Coronary artery (tissue), 2 donors: ENCODE data around the gene SCFD2.

Source experiments
- DNase-seq: peaks from one replicate; pipeline ENCODE4 v3.0.0-alpha.2; 2017; ENCODE audit warnings: low spot score
- H3K27ac ChIP-seq, 2 donors: fragments of 200-600 bp; sonication (generic); one replicate each; pipeline ENCODE4 v1.5.1; 2016 to 2019
- H3K4me3 ChIP-seq: fragments of 200-600 bp; sonication (generic); 2 replicates; pipeline ENCODE4 v1.5.1; 2016; ENCODE audit warnings: mild to moderate bottlenecking, moderate library complexity
- TF ChIP-seq, protein P1 (sequence below): fragments of 200-600 bp; sonication (generic); IDR thresholded peaks from one replicate; pipeline ENCODE4 v1.5.1; 2019; ENCODE audit warnings: antibody characterized with exemption

SCFD2 gene

DNA sequence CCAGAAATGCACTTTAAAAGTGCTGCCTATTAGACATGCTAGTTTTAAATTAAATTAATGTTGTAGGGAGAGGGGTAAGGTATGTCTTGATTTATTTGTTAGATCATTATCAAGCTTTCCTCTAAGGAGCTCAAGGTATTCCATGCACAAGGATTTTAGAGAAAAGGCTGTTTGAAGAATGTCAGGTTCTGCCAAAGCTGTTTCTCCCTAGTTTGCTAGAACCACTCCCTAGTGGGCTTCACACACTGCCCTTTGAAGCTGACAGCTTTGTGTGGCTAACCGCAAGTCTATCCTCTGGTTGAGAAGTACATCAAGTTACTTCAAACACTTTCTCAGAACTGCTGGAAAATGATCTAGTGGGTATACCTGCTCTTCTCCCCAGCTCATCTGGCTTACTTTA, 471.4 kb downstream of the SCFD2 start:
- TF ChIP-seq, protein P1, sequence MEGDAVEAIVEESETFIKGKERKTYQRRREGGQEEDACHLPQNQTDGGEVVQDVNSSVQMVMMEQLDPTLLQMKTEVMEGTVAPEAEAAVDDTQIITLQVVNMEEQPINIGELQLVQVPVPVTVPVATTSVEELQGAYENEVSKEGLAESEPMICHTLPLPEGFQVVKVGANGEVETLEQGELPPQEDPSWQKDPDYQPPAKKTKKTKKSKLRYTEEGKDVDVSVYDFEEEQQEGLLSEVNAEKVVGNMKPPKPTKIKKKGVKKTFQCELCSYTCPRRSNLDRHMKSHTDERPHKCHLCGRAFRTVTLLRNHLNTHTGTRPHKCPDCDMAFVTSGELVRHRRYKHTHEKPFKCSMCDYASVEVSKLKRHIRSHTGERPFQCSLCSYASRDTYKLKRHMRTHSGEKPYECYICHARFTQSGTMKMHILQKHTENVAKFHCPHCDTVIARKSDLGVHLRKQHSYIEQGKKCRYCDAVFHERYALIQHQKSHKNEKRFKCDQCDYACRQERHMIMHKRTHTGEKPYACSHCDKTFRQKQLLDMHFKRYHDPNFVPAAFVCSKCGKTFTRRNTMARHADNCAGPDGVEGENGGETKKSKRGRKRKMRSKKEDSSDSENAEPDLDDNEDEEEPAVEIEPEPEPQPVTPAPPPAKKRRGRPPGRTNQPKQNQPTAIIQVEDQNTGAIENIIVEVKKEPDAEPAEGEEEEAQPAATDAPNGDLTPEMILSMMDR, result no peak
- Histone ChIP-seq H3K4me3 (no peak overlapping the region), H3K27ac (no peak overlapping the region)
- no peak for DNase-seq

DNA sequence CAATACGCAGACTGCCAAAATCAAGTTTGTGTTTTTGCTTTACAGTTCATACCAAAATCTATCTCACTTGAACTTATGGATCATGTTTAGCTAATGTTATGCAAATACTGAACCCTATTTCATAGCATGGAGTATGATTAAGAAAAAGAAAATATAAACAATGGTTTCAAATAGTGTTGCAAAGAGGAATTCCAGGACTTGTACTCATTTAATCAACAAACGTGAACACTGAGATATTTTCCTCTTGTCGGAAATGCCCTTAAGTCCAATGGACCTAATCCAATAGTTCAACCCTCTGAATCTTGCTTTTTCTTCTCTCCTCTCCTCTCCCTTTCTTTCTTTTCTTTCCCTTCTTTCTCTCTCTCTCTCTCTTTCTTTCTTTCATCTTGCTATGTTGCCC, 473.0 kb downstream of the SCFD2 start:
- DNase-seq, result no peak
- no peak overlapping the region for H3K4me3 ChIP-seq
- TF ChIP-seq, protein P1, result no peak
- no peak overlapping the region for H3K27ac ChIP-seq

DNA sequence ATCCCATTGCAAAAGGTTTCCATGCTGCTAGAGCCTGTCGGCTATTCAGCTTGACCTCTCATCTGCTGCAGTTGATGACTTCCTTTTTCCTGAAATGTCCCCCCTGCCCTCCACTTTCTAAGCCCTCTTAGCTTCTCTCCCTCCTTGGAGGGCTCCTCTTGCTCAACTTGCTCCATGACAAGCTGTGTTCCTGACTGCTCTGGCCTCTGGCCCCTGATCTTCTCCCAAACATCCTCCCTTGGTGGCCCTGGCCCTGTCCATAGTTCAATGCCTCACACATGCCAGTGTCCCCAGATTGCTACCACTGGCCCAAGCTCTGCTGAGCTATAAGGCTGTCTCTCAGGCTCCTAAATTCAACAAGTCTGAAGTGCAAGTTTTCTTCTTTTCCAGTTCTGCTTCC, 474.1 kb downstream of the SCFD2 start:
- Histone ChIP-seq H3K4me3 (no peak overlapping the region), H3K27ac (no peak overlapping the region)
- DNase-seq, result no peak
- TF ChIP-seq, protein P1, result no peak

DNA sequence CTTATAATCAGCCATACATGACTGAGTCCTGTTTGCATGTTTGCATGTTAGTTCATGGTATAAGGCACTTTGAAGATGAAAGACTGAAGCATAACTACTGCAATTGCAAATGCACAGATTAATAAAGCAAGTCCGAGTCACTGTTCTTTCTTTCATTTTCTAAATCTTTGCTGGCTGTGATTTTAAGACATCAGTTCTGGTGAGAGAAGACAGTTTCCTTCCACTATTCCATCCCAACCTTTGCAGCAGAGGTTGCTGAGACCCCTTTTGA, 475.4 kb downstream of the SCFD2 start:
- Histone ChIP-seq H3K27ac (no peak overlapping the region), H3K4me3 (no peak overlapping the region)
- TF ChIP-seq, protein P1, result no peak
- no peak for DNase-seq

DNA sequence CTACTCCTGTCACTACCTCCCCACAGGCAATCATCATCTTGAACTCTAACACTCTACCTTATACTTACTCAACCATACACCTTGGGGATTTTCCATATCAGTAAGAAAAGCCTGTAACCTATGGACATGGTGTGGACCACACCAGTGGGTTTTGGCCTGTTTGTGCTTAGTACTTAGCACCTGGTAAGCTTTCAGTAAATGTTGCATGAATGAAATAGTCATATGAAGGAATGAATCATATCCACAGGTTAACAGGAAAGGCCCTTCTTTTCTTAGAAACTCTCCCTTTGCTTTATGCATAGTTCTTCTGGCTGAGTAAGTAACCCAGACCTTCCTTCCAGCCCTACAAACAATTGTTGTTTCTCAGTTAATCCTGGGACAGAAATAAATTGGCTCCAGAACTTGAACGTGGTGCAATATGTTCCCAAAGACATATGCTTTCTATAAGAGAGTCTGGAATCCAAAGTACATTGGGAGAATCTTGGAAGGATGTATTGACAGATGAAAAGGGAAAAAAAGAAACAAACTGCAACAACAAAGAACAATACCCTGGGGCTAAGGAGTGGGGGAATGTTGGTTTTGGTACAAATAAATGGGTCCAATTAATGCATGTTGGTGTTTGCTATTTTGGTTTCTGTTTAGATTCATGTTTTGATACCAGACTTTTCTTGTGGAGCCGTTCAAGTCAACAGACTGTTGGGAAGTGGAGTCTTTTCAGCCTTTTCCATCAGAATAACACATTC, 475.9 kb downstream of the SCFD2 start:
- no peak for DNase-seq
- TF ChIP-seq, protein P1, result no peak
- no peak overlapping the region for H3K4me3 ChIP-seq
- H3K27ac ChIP-seq, result no peak overlapping the region

DNA sequence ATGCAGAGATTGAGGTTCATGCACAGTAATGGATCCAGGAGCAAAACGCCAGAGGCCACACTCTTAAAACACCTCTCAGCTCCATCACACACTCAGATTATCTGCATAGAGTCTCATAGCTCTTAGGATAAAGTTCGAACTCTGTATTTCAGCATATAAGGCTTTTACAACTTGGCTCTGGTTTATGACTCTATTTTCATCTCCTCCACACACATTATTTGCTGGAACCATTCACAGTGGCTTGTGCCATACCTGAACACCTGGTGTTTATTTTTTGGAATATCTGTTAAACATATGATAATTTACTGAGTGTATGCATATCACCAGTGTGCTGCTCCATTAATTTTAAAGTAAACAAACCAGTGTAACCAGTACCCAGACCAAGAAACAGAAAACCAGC, 476.5 kb downstream of the SCFD2 start:
- DNase-seq, result no peak
- TF ChIP-seq, protein P1, result no peak
- H3K4me3 ChIP-seq, result no peak overlapping the region
- H3K27ac ChIP-seq, result no peak overlapping the region

DNA sequence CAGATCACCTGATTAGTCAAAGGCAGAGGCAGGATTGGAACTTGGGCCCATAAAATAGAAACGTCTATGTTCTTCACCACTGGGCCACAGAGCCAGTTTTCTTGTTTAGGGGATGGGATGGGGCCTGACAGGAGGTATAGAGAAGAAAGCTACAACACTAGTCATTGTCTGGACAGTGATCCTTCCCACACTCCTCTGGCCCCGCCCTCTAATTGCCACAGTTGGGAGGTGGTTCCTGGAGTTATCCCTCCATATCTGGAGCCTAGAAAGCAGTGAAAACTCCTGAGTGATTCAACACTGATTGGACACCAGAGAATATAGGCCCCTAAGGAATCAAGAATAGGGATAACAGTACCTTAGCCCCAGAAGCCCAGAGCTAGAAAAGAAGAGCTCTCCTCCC, 480.9 kb downstream of the SCFD2 start:
- no peak overlapping the region for H3K27ac ChIP-seq
- TF ChIP-seq, protein P1, result no peak
- H3K4me3 ChIP-seq, result no peak overlapping the region
- no peak for DNase-seq
